ENCODE results near the gene NOTUM. TPM values are rescaled to one million over a fixed set of nuclear protein-coding genes. Genes with fewer than 3 reads are reported as not detected.
"Not testable (repeated sequence)": the region's sequence is repeated elsewhere in the genome, so short reads cannot be mapped to it uniquely, and the experiment has no call there.

NOTUM gene
- total RNA-seq, 2 experiments from 2014 or later: not detected

GRCh38 chr17:81983639-81984373, 22.8 kb upstream of the NOTUM start:
- ChIA-PET POLR2A (no interaction called here), CTCF (interaction anchor here (1.4 kb wide), 1 partner anchor 24 kb away, joined by 4 read pairs; no protein-coding TSS in a partner anchor)
- ATAC-seq (ENCODE audit: poor library complexity) (no peak), DNase-seq (no peak)
- H3K27me3 Mint-ChIP-seq: no peaks in the 10 kb centered on the region
- intact Hi-C loops (cut with DNase I, micrococcal nuclease): no loop called here
- H3K4me3 ChIP-seq (ENCODE audit: low read length): no peak overlapping the region
- H3K27ac ChIP-seq (ENCODE audit: low read depth in 1 of 2, low read length in 2 of 2): no peak overlapping the region
- no peaks in the 10 kb centered on the region for H3K27me3 ChIP-seq (ENCODE audit: control insufficient read depth in 1 of 2, insufficient read depth in 2 of 2, low read length in 2 of 2)
- H3K36me3 ChIP-seq (ENCODE audit: insufficient read depth, low read length): peaks cover 50% of the 10 kb centered on the region
- no peaks in the 10 kb centered on the region for H3K9me3 Mint-ChIP-seq
- peaks cover 37% of the 10 kb centered on the region for H3K36me3 Mint-ChIP-seq (ENCODE audit: low read depth)
- H3K4me3 Mint-ChIP-seq: no peak overlapping the region
- H3K4me1 Mint-ChIP-seq (ENCODE audit: low read depth): peaks cover 28% of the 10 kb centered on the region
- no peak overlapping the region for H3K27ac Mint-ChIP-seq
- no peaks in the 10 kb centered on the region for H3K9me3 ChIP-seq (ENCODE audit: control insufficient read depth in 1 of 2, insufficient read depth in 1 of 2, low read length in 2 of 2)
- no peak for TF ChIP-seq CTCF (IDR thresholded peaks at IDR 0.05)
- H3K4me1 ChIP-seq (ENCODE audit: insufficient read depth, low read length): peaks cover 34% of the 10 kb centered on the region

GRCh38 chr17:81983011-81983638, 22.1 kb upstream of the NOTUM start:
- intact Hi-C loops (cut with DNase I, micrococcal nuclease): no loop called here
- Mint-ChIP-seq H3K4me1 (ENCODE audit: low read depth) (peaks cover 32% of the 10 kb centered on the region), H3K27ac (no peak overlapping the region), H3K36me3 (ENCODE audit: low read depth) (peaks cover 37% of the 10 kb centered on the region), H3K27me3 (no peaks in the 10 kb centered on the region), H3K4me3 (no peak overlapping the region), H3K9me3 (no peaks in the 10 kb centered on the region)
- H3K4me1 ChIP-seq (ENCODE audit: insufficient read depth, low read length): peaks cover 41% of the 10 kb centered on the region
- H3K4me3 ChIP-seq (ENCODE audit: low read length): no peak overlapping the region
- CTCF ChIA-PET: interaction anchor here (1.4 kb wide), 1 partner anchor 24 kb away, joined by 4 read pairs; no protein-coding TSS in a partner anchor
- H3K27me3 ChIP-seq (ENCODE audit: control insufficient read depth in 1 of 2, insufficient read depth in 2 of 2, low read length in 2 of 2): no peaks in the 10 kb centered on the region
- no peak overlapping the region for H3K27ac ChIP-seq (ENCODE audit: low read depth in 1 of 2, low read length in 2 of 2)
- H3K9me3 ChIP-seq (ENCODE audit: control insufficient read depth in 1 of 2, insufficient read depth in 1 of 2, low read length in 2 of 2): no peaks in the 10 kb centered on the region
- no peak for DNase-seq
- no peak for ATAC-seq (ENCODE audit: poor library complexity)
- POLR2A ChIA-PET: no interaction called here
- no peak for TF ChIP-seq CTCF (IDR thresholded peaks at IDR 0.05)
- H3K36me3 ChIP-seq (ENCODE audit: insufficient read depth, low read length): peaks cover 47% of the 10 kb centered on the region

GRCh38 chr17:81981511-81981910, 20.5 kb upstream of the NOTUM start:
- H3K27me3 Mint-ChIP-seq; H3K4me3 Mint-ChIP-seq; H3K27ac ChIP-seq (ENCODE audit: low read depth in 1 of 2, low read length in 2 of 2); H3K27me3 ChIP-seq (ENCODE audit: control insufficient read depth in 1 of 2, insufficient read depth in 2 of 2, low read length in 2 of 2); DNase-seq; ATAC-seq (ENCODE audit: poor library complexity); H3K9me3 Mint-ChIP-seq; H3K27ac Mint-ChIP-seq; H3K4me3 ChIP-seq (ENCODE audit: low read length); intact Hi-C loops (cut with DNase I, micrococcal nuclease); H3K9me3 ChIP-seq (ENCODE audit: control insufficient read depth in 1 of 2, insufficient read depth in 1 of 2, low read length in 2 of 2); POLR2A ChIA-PET: not testable (repeated sequence)
- Histone ChIP-seq H3K4me1 (ENCODE audit: insufficient read depth, low read length) (peaks cover 50% of the 10 kb centered on the region), H3K36me3 (ENCODE audit: insufficient read depth, low read length) (peaks cover 42% of the 10 kb centered on the region)
- CTCF ChIA-PET: interaction anchor here (1.9 kb wide), 1 partner anchor 22 kb away, joined by 7 read pairs; no protein-coding TSS in a partner anchor
- peaks cover 42% of the 10 kb centered on the region for H3K36me3 Mint-ChIP-seq (ENCODE audit: low read depth)
- H3K4me1 Mint-ChIP-seq (ENCODE audit: low read depth): peaks cover 39% of the 10 kb centered on the region

Measured in CD4-positive, alpha-beta T cell (primary cell).